ENCODE results near the gene TCEA3. TPM values are rescaled to one million over a fixed set of nuclear protein-coding genes. Genes with fewer than 3 reads are reported as not detected.
"Not testable (repeated sequence)": the region's sequence is repeated elsewhere in the genome, so short reads cannot be mapped to it uniquely, and the experiment has no call there.

TCEA3 gene
- polyA plus RNA-seq, 6 donors from 2014 or later, result not detected

- no peak for ATAC-seq (ENCODE audit: low read depth in 2 of 2)
- no peaks in the 10 kb centered on the region for H3K9me3 Mint-ChIP-seq
- H3K4me3 Mint-ChIP-seq, result no peak overlapping the region
- DNase-seq, result no peak
- H3K4me1 Mint-ChIP-seq, result no peaks in the 10 kb centered on the region
- peaks cover 0 to 22% (median 18%) of the 10 kb centered on the region in 3 donors for H3K27me3 Mint-ChIP-seq
- H3K27ac Mint-ChIP-seq, result peak overlapping the region in 1 of 6 donors; percentile 10
- no peaks in the 10 kb centered on the region for H3K36me3 Mint-ChIP-seq
These were observed 30.8 kb downstream of the TCEA3 start for GRCh38 chr1:23393706-23394105.

- H3K4me3 Mint-ChIP-seq, result no peak overlapping the region
- no peak for DNase-seq
- H3K27me3 Mint-ChIP-seq, result peaks cover 5 to 22% (median 10%) of the 10 kb centered on the region in 3 donors
- H3K9me3 Mint-ChIP-seq, result no peaks in the 10 kb centered on the region
- H3K36me3 Mint-ChIP-seq, result no peaks in the 10 kb centered on the region
- H3K27ac Mint-ChIP-seq, result no peak overlapping the region
- ATAC-seq (ENCODE audit: low read depth in 2 of 2), result no peak
- no peaks in the 10 kb centered on the region for H3K4me1 Mint-ChIP-seq
These were observed 32.3 kb downstream of the TCEA3 start for GRCh38 chr1:23392125-23392855.

DNA sequence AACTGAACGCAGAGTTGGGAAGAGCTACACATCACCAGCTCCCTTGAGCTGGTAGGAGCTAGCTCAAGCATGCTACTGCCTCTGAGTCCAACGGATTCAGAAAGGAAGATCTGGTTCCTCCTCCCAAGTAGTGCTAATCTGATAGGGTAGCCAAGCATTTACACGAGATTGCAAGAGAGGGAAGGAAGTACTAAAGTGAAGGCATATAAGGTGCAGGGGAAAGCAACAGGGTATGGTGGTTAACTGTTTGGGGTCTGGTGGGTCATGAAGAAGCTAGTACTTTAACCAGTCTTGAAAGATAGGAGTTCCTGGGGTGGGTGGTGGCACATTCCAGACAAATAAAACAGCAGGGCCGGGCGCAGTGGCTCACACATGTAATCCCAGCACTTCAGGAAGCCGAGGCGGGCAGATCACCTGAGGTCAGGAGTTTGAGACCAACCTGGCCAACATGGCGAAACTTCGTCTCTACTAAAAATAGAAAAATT, 34.7 kb downstream of the TCEA3 start:
- H3K36me3 Mint-ChIP-seq, result no peaks in the 10 kb centered on the region
- no peak overlapping the region for H3K27ac Mint-ChIP-seq
- DNase-seq (no peak), ATAC-seq (ENCODE audit: low read depth in 2 of 2) (no peak)
- no peaks in the 10 kb centered on the region for H3K4me1 Mint-ChIP-seq
- H3K9me3 Mint-ChIP-seq, result no peaks in the 10 kb centered on the region
- no peak overlapping the region for H3K4me3 Mint-ChIP-seq
- peaks cover 7 to 18% (median 10%) of the 10 kb centered on the region in 3 donors for H3K27me3 Mint-ChIP-seq

GRCh38 chr1:23387494-23387893, 37.1 kb downstream of the TCEA3 start:
- Mint-ChIP-seq H3K27me3 (peaks cover 0 to 10% (median 8%) of the 10 kb centered on the region in 3 donors), H3K36me3 (no peaks in the 10 kb centered on the region), H3K4me3 (no peak overlapping the region), H3K9me3 (no peaks in the 10 kb centered on the region), H3K4me1 (no peaks in the 10 kb centered on the region), H3K27ac (no peak overlapping the region)
- ATAC-seq (ENCODE audit: low read depth in 2 of 2) (no peak), DNase-seq (no peak)

GRCh38 chr1:23385119-23385621, 39.4 kb downstream of the TCEA3 start:
- ATAC-seq (ENCODE audit: low read depth in 2 of 2) (no peak), DNase-seq (no peak)
- Mint-ChIP-seq H3K36me3 (no peaks in the 10 kb centered on the region), H3K27ac (no peak overlapping the region), H3K4me3 (no peak overlapping the region), H3K27me3 (peaks cover 0 to 10% (median 4%) of the 10 kb centered on the region in 3 donors), H3K9me3 (no peaks in the 10 kb centered on the region), H3K4me1 (peaks cover 4 to 6% (median 4%) of the 10 kb centered on the region in 3 donors)

DNA sequence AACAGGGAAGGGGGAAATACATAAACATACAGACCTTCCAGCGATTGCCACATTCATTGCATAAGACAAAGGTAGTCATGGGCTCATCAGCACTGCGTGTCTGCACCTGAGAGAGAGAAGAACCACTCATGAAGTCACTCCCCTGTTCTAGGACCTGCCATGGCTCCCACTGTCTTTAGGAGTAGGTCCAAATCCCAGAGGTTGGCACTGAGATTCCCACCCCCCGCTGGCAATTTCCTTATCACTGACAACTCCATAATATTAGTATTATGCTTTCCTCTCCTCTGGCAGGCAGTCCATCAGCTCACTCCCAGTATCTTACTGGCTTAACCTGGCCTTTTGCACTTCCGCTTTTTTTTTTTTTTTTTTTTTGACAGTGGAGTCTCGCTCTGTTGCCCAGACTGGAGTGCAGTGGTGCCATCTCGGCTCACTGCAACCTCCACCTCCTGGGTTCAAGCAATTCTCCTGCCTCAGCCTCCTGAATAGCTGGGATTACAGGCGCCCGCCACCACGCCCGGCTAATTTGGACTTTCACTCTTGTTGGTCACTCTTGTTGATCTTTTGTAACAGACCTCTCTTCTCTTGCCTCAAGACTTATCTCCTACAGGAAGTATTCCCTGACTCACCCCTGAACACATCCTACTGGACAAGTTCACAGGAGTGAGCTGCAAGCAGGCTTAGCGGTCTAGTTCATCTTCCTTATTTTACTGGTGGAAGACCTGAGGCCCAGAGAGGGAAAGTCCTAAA, 40.1 kb downstream of the TCEA3 start:
- no peak overlapping the region for H3K27ac Mint-ChIP-seq
- no peak overlapping the region for H3K4me3 Mint-ChIP-seq
- H3K9me3 Mint-ChIP-seq, result no peaks in the 10 kb centered on the region

GRCh38 chr1:23383577-23384311, 40.8 kb downstream of the TCEA3 start:
- Mint-ChIP-seq H3K9me3 (no peaks in the 10 kb centered on the region), H3K4me1 (peaks cover 4 to 6% (median 4%) of the 10 kb centered on the region in 3 donors), H3K36me3 (no peaks in the 10 kb centered on the region), H3K27ac (no peak overlapping the region), H3K27me3 (peaks cover 0 to 10% (median 0%) of the 10 kb centered on the region in 3 donors), H3K4me3 (no peak overlapping the region)
- DNase-seq (no peak), ATAC-seq (ENCODE audit: low read depth in 2 of 2) (no peak)

More for the DNA sequence above, 40.1 kb downstream of the TCEA3 start:
- peaks cover 0 to 10% (median 0%) of the 10 kb centered on the region in 3 donors for H3K27me3 Mint-ChIP-seq
- ATAC-seq (ENCODE audit: low read depth in 2 of 2) (no peak), DNase-seq (no peak)
- peaks cover 4 to 6% (median 4%) of the 10 kb centered on the region in 3 donors for H3K4me1 Mint-ChIP-seq
- no peaks in the 10 kb centered on the region for H3K36me3 Mint-ChIP-seq

- Mint-ChIP-seq H3K27ac (peak overlapping the region in 1 of 6 donors; percentile 81), H3K4me1 (peaks cover 4 to 6% (median 4%) of the 10 kb centered on the region in 3 donors), H3K9me3 (no peaks in the 10 kb centered on the region), H3K4me3 (peak overlapping the region in 1 of 8 donors; percentile 1), H3K36me3 (no peaks in the 10 kb centered on the region), H3K27me3 (no peaks in the 10 kb centered on the region)
- no peak for DNase-seq
- ATAC-seq (ENCODE audit: low read depth in 2 of 2), result no peak
These were observed 43.2 kb downstream of the TCEA3 start for GRCh38 chr1:23381233-23381885.

DNA sequence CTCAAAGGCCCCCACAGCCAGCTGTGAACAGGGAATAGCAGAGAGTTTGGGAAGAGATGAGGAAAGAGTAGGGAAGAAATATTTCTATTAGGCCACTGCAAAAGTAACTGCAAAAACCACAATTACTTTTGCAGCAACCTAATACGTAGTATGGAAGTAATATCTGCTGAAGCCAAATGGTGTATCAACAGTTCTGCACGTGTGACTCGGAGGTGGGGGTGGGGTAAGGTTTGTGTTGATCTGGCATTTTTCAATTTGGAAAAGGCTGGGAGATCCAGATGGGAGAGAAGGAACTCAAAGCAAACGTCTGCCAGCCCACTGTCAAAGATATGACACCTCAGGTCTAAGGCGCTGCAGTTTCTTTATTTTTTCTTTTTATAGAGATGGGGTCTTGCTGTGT, 43.8 kb downstream of the TCEA3 start:
- no peaks in the 10 kb centered on the region for H3K36me3 Mint-ChIP-seq
- DNase-seq (no peak), ATAC-seq (ENCODE audit: low read depth in 2 of 2) (no peak)
- peak overlapping the region in 1 of 6 donors; percentile 33 for H3K27ac Mint-ChIP-seq
- no peak overlapping the region for H3K4me3 Mint-ChIP-seq
- no peaks in the 10 kb centered on the region for H3K27me3 Mint-ChIP-seq
- H3K9me3 Mint-ChIP-seq, result no peaks in the 10 kb centered on the region
- peaks cover 4 to 6% (median 4%) of the 10 kb centered on the region in 3 donors for H3K4me1 Mint-ChIP-seq

GRCh38 chr1:23380236-23380635, 44.3 kb downstream of the TCEA3 start:
- H3K36me3 Mint-ChIP-seq; H3K27me3 Mint-ChIP-seq; H3K4me3 Mint-ChIP-seq; DNase-seq; H3K4me1 Mint-ChIP-seq; ATAC-seq (ENCODE audit: low read depth in 2 of 2); H3K9me3 Mint-ChIP-seq: not testable (repeated sequence)
- peak overlapping the region in 1 of 6 donors; percentile 33 for H3K27ac Mint-ChIP-seq

DNA sequence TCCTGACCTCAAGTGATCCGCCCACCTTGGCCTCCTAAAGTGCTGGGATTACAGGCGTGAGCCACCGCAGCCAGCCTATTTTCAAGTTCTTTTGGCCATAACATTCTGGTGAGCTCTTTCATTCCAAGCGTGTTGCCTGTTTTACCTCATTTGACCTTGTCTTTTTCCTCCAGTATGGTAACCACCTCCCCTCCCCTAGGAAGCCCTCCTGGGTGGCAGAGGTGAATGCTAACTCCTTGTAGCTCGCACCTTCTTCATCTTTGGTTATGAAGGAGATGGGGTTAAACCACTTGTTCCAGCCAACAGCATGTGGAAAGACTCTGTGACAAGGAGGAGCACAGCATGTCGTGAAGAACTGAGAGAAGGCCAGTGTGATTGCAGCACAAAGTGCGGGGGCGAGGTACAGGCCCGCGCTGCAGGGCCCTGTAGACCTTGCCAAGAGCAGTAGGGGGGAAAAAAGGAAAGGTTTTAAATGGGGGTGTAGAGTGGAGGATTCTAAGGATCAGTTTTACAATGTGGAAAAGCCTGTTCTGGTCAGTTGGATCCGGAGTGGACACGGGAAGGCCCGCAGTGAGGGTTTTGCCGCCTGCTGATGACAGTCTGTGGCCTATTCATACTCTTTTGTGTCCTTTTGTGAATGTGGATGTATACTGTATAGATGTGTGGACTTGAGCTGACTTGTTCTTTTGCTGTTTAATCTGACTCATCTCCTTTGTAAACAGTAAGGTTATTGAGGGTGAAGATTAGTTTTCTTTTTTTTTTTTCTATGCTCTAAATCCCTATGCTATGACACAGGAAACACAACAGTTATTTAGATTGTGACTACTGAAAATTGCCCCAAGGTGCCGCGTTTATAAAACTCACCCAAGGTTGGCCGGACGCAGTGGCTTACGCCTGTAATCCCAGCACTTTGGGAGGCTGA, 47.4 kb downstream of the TCEA3 start:
- Mint-ChIP-seq H3K4me3 (no peak overlapping the region), H3K36me3 (no peaks in the 10 kb centered on the region), H3K4me1 (peaks cover 4 to 6% (median 4%) of the 10 kb centered on the region in 3 donors), H3K9me3 (peaks cover 0 to 1% (median 0%) of the 10 kb centered on the region in 7 donors), H3K27ac (no peak overlapping the region), H3K27me3 (no peaks in the 10 kb centered on the region)
- DNase-seq, result no peak
- ATAC-seq (ENCODE audit: low read depth in 2 of 2), result no peak
